ENCODE measurements around the gene ANKH.

Gene ANKH

GRCh38 chr5:14673443-14673842 lies 198.1 kb downstream of the ANKH start:
- no peak for TF ChIP-seq CTCF (conservative IDR thresholded peaks at IDR 0.05; ENCODE audit: low read depth, low read length)
- H3K4me3 ChIP-seq (ENCODE audit: low read length): no peak overlapping the region
- DNase-seq (ENCODE audit: low read depth): no peak

GRCh38 chr5:14672484-14673394 lies 198.8 kb downstream of the ANKH start:
- no peak for TF ChIP-seq CTCF (conservative IDR thresholded peaks at IDR 0.05; ENCODE audit: low read depth, low read length)

GRCh38 chr5:14672082-14672481 lies 199.5 kb downstream of the ANKH start:
- no peak for DNase-seq (ENCODE audit: low read depth)
- TF ChIP-seq CTCF (conservative IDR thresholded peaks at IDR 0.05; ENCODE audit: low read depth, low read length): no peak
- H3K4me3 ChIP-seq (ENCODE audit: low read length): no peak overlapping the region

More at GRCh38 chr5:14672484-14673394, 198.8 kb downstream of the ANKH start:
- no peak for DNase-seq (ENCODE audit: low read depth)
- H3K4me3 ChIP-seq (ENCODE audit: low read length): no peak overlapping the region

- TF ChIP-seq CTCF (conservative IDR thresholded peaks at IDR 0.05; ENCODE audit: low read depth, low read length): no peak
- no peak for DNase-seq (ENCODE audit: low read depth)
- no peak overlapping the region for H3K4me3 ChIP-seq (ENCODE audit: low read length)
Measured at GRCh38 chr5:14671414-14671813, 200.2 kb downstream of the ANKH start.

- no peak for TF ChIP-seq CTCF (conservative IDR thresholded peaks at IDR 0.05; ENCODE audit: low read depth, low read length)
- no peak overlapping the region for H3K4me3 ChIP-seq (ENCODE audit: low read length)
- DNase-seq (ENCODE audit: low read depth): no peak
Measured at GRCh38 chr5:14669975-14670374, 201.6 kb downstream of the ANKH start.

GRCh38 chr5:14669415-14669814 lies 202.2 kb downstream of the ANKH start:
- DNase-seq (ENCODE audit: low read depth): no peak
- no peak for TF ChIP-seq CTCF (conservative IDR thresholded peaks at IDR 0.05; ENCODE audit: low read depth, low read length)
- H3K4me3 ChIP-seq (ENCODE audit: low read length): no peak overlapping the region

GRCh38 chr5:14668181-14668591 lies 203.4 kb downstream of the ANKH start:
- no peak overlapping the region for H3K4me3 ChIP-seq (ENCODE audit: low read length)
- DNase-seq (ENCODE audit: low read depth): no peak
- no peak for TF ChIP-seq CTCF (conservative IDR thresholded peaks at IDR 0.05; ENCODE audit: low read depth, low read length)
